Measurements from ENCODE around the gene TPPP. TPM values are rescaled to one million over a fixed set of nuclear protein-coding genes. Genes with fewer than 3 reads are reported as not detected.
A peak's percentile ranks its signal among the peaks of the same experiment; 100 is the strongest.

TPPP gene
- total RNA-seq, 1 experiment from 2014 or later: 0.25 TPM

GRCh38 chr5:677131-678101, 15.7 kb downstream of the TPPP start:
- DNase-seq (ENCODE audit: low read depth): no peak

- DNase-seq (ENCODE audit: low read depth): no peak
These were observed 16.5 kb downstream of the TPPP start for GRCh38 chr5:676699-677076.

DNA sequence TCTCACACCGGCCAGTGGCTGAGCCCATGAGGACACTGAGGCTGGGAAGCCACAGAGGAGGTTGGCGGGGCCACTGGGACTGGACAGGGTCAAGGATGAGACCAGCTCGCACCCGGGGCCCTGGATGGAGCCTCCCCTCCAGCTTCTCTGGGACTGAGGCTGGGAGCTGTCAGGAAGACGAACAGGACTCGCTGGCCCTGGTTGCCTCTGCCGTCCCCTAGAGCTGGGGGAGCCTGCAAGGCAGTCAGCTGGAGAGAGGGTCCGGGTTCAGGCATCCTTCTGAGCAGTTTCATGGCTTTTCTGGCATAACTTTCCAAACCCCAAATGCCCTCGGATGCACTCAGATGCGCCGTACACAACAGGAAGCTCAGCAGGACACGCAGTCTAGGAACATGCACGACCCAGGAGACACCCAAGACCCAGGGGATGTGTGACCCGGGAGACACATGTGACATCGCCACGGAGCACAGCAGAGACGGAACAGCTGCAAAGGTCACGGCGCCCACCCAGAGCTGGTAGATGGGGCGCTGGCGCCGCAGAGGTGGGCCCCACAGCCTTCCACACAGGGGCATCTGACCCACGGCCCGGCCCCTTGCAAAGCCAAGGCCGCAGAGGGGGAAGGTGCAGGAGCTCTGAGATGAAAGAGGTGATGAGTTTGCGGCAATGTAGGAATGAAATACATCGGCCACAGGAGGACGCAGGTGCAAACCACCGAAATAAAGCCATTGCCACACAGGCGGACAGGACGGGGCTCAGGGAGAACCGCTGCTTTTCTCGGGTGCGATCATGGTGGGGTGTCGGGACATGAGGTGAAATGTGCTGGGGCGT, 17.1 kb downstream of the TPPP start:
- DNase-seq (ENCODE audit: low read depth): no peak

- no peak for DNase-seq (ENCODE audit: low read depth)
These were observed 17.9 kb downstream of the TPPP start for GRCh38 chr5:675111-675870.

- DNase-seq (ENCODE audit: low read depth): peak; percentile 35
These were observed 18.5 kb downstream of the TPPP start for GRCh38 chr5:674630-675011.

GRCh38 chr5:673831-674629, 19.1 kb downstream of the TPPP start:
- no peak for DNase-seq (ENCODE audit: low read depth)

GRCh38 chr5:673161-673830, 19.9 kb downstream of the TPPP start:
- no peak for DNase-seq (ENCODE audit: low read depth)

DNA sequence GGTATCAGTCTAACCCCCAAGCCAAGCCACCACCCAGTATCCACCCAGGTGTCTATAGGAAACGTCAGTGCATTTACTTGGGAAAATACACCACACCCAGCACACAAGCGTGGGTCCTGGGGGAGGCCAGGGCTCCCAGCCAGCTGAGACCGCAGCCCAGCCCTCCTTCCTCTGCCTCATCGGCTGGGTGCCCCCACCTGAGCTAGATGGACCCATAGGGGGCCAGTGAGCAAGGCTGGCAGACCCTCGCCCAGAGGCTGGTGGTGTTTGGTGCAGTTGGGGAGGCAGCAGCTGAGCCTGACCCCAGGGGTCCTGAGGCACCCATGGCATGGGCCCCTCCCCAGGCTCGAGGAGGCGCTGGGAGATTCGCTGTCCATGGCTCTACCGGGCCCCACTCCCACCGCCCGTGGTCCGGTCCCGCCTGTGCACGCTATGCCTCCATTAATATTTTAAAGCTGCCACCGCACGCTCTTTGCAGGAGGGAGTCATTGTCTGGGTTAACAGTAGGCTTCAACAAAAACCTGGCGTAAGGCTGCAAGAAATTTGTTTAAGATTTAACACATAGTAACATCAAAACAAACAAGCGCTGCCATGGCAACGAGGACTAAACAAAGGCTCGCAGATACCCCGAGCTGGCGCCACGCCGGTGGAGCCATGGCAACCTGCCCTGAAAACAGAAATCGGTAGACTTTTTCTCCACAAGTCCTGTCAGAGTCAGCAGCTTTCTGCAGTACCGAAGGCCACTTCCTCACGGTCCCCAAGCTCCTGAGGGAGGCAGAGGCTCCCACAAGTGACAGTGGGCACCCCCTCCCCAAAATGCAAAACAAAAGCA, 20.6 kb downstream of the TPPP start:
- peak; percentile 97 for DNase-seq (ENCODE audit: low read depth)

DNA sequence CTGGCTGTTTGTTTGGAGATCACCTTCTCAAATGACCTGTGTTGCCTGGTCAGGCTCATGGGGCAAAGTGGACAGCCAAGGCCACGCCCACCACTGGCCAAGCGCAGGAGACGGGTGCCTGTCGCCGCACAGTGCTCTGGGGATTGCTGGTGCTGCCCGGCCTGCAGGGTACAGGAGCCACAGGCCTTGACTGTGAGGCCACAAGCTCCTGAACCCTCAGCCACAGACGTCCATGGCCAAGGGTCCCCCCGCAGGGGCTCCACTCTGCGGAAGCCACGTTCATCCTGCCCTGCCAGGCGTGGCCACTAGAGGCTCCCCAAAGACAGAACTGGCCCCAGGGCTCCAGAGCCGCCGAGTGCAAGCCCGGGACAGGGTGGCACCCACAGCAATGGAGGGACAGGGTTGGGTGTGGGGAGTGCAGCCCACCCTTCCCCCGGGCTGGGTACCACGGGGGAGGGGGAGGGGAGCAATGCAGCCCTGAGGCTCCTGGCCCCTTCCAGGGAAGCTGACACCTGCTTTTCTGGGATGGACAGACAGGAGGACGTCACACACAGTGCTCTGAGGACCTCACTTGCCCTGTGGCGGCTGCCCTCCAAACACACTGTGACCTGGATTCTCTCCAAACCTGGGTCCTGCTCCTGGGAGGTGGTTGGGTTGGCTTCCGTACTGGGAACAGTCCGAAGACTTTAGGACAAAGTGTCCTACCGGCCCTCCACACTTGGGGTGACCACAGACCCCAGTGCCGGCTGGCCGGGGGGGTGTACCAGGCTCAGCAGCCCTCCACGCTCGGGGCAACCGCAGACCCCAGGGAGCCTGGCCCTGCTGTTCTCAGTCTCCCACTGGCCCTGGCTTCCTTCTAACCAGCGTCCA, 21.5 kb downstream of the TPPP start:
- DNase-seq (ENCODE audit: low read depth): peak; percentile 69

DNA sequence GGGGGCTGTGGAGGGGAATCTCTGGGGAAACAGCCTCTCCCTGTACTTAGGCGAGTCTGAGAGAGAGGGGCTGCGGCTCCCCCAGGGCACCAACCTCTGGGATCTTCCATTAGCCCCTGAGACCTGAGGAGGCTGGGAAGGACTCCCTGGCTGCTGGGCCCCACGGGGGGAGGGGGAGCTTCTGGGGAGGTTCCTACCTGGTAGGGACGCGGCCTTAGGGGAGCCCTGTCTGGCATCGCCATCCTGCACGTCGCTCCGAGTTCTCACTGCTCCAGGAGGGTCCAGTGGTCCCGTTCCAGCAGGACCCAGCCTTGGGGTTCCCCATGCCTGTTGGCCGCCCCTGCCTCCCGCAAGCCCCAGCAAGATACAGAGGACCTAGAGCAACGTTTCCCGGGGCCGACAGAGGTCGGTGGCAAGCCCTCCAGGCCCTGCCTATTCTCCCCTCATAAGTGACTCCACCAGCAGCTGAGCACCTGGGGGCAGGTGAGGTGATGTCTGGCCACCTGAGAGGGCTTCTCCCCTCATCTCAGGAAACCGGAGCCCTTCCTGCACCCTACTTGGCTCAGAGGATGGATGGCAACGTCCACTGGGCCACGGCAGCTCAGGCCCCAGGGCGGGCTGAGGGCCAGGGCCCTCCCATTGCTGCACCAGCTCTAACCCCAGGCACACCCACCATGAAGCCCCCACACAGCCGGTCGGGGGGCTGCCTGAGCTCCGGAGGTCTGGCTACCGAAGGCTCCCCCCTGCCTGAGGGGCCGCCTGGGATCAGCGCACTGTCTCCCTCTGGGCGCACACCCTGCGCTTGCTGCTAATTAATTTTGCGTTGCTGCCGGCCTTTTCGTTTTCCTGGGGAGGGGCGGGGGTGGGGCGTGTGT, 22.5 kb downstream of the TPPP start:
- no peak for DNase-seq (ENCODE audit: low read depth)

DNA sequence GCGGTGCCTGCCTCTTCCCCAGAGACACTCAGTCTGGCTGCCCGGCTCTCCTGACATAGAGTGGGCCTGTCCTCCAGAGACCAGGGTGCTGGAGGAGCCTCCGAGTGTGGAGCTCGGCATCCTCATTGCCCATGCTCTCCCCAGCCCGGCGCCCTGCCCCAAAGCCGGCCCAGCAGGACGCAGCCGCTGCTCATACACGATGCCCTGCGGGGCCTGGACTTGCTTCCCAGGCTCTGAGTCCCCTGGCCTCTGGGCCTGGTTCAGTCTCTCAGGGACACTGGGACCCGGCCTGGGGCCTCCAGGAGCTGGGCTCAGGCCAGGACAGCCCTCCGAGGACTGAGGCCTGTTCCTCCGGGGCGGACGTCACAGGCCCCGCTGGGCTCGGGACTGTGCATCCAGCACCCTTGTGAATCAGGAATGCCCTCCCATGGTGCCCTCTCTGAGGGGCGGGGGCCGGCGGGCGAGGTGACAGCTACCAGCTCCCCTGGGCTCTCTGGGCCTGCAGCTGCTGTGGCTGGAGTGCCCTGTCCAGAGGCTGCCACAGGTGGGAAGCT, 23.2 kb downstream of the TPPP start:
- DNase-seq (ENCODE audit: low read depth): no peak

GRCh38 chr5:669111-669841, 23.9 kb downstream of the TPPP start:
- DNase-seq (ENCODE audit: low read depth): no peak

DNA sequence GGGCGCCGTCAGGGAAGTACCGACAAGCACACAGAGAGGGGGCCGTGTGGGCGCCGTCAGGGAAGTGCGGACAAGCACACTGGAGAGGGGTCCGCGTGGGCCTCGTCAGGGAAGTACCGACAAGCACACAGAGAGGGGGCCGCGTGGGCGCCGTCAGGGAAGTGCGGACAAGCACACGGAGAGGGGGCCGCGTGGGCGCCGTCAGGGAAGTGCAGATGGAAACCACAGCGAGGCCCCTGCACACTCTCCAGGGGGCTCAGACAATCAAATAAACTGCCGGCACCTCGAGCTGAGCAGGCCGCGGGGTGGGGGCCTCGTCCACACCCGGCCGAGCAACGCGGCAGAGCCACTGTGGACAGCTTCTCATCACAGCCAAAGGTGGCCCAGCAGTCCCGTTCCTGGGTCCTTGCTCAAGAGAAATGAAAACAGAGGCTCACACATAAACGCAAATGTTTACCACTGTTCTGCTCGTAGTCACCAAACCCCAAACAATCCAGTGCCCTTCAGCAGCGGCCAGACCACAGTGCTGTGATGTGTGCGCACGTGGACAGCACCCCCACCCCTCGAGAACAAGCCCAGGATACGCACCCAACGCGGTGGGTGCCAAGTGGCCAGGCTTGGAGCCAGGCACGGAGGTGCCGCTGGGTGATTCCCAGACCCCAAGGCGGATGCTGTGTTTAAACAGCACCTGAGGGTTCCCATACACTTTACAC, 24.7 kb downstream of the TPPP start:
- no peak for DNase-seq (ENCODE audit: low read depth)

- DNase-seq (ENCODE audit: low read depth): no peak
These were observed 26.2 kb downstream of the TPPP start for GRCh38 chr5:666816-667498.

- DNase-seq (ENCODE audit: low read depth): no peak
These were observed 27.0 kb downstream of the TPPP start for GRCh38 chr5:665956-666711.
